Endothelial cell of umbilical vein (primary cell): ENCODE results near the gene AP5S1. TPM values are rescaled to one million over a fixed set of nuclear protein-coding genes. Genes with fewer than 3 reads are reported as not detected.

Source experiments
- BruUV-seq: library from RNA; stranded (reverse); fragments of 400-500 nt; replicated peaks from 2 replicates; lab custom pipeline; 2021; lab: Mats Ljungman, UMichigan
- CTCF ChIA-PET: fragments of 300-600, 350-600 bp; sonication (Branson Sonifier 250); formaldehyde crosslinking; loops from one replicate; lab custom pipeline; 2021; ENCODE audit warnings: antibody characterized with exemption, inconsistent platforms; lab: Charles Lee
- POLR2A ChIA-PET: fragments of 300-600, 350-600 bp; sonication (Branson Sonifier 250); formaldehyde crosslinking; loops from one replicate; lab custom pipeline; 2021; ENCODE audit warnings: antibody characterized with exemption, inconsistent platforms; lab: Charles Lee
- DNase-seq: peaks from one replicate; pipeline ENCODE4 v3.0.0-alpha.2; 2011; ENCODE audit warnings: low read depth, low spot score
- FAIRE-seq: peaks from 2 replicates; lab custom pipeline; 2011; peaks lifted over from hg19 to GRCh38; lab: Jason Lieb, UNC
- H2AFZ ChIP-seq: 2 replicates; pipeline ENCODE4 v1.6.0; 2012; ENCODE audit warnings: low read depth, low read length, control low read depth, inconsistent platforms
- H3K27ac ChIP-seq: 2 replicates; pipeline ENCODE4 v1.5.1; 2011; ENCODE audit warnings: low read depth, mild to moderate bottlenecking, control low read depth, low read length, moderate library complexity; ENCODE audit not compliant: insufficient read depth
- H3K27me3 ChIP-seq, 2 experiments: 2 replicates each; pipeline versions ENCODE4 v1.6.0 to v1.6.1; 2011; ENCODE audit warnings: low read length in 2 of 2, mixed read lengths in 1 of 2; ENCODE audit not compliant: control insufficient read depth in 2 of 2, insufficient read depth in 2 of 2
- H3K36me3 ChIP-seq, 2 experiments: 2 replicates in 1 of 2; 3 replicates in 1 of 2; pipeline ENCODE4 v1.5.1; 2011; ENCODE audit warnings: low read length in 2 of 2, mild to moderate bottlenecking in 1 of 2, moderate library complexity in 1 of 2; ENCODE audit not compliant: control insufficient read depth in 2 of 2, insufficient read depth in 2 of 2; ENCODE audit errors: extremely low read depth in 1 of 2
- H3K4me1 ChIP-seq: 3 replicates; pipeline ENCODE4 v1.5.1; 2011; ENCODE audit warnings: mild to moderate bottlenecking, low read length; ENCODE audit not compliant: control insufficient read depth, insufficient read depth; ENCODE audit errors: extremely low read depth
- H3K4me2 ChIP-seq: 2 replicates; pipeline ENCODE4 v1.6.1; 2011; ENCODE audit warnings: low read length, control low read depth, mixed read lengths; ENCODE audit not compliant: insufficient read depth
- H3K4me3 ChIP-seq, 3 experiments: fragments of 200-600 bp in 1 of 3; sonication (generic), shearing (Covaris generic) in 1 of 3; replicated peaks in 1 of 3; 2 replicates each; pipeline ENCODE4 v1.5.1; 2011 to 2016; ENCODE audit warnings: control low read depth in 3 of 3, low read length in 3 of 3, mild to moderate bottlenecking in 2 of 3, inconsistent platforms in 1 of 3, low read depth in 1 of 3, moderate library complexity in 1 of 3; ENCODE audit not compliant: insufficient read depth in 1 of 3
- H3K79me2 ChIP-seq: 2 replicates; pipeline ENCODE4 v1.6.0; 2012; ENCODE audit warnings: low read length, inconsistent platforms; ENCODE audit not compliant: control insufficient read depth, insufficient read depth
- H3K9ac ChIP-seq: replicated peaks from 2 replicates; pipeline ENCODE3; 2011; ENCODE audit warnings: low read length, control low read depth; ENCODE audit not compliant: insufficient read depth; ENCODE audit errors: extremely low read depth
- H3K9me1 ChIP-seq: replicated peaks from 3 replicates; pipeline ENCODE4 v1.6.0; 2011; ENCODE audit warnings: mild to moderate bottlenecking, low read length; ENCODE audit not compliant: control insufficient read depth, insufficient read depth; ENCODE audit errors: extremely low read depth
- H3K9me3 ChIP-seq: replicated peaks from 2 replicates; pipeline ENCODE4 v1.5.1; 2012; ENCODE audit warnings: low read length, inconsistent platforms; ENCODE audit not compliant: control insufficient read depth, insufficient read depth
- H4K20me1 ChIP-seq: replicated peaks from 2 replicates; pipeline ENCODE3; 2011; ENCODE audit warnings: mild to moderate bottlenecking, low read length; ENCODE audit not compliant: control insufficient read depth, insufficient read depth; ENCODE audit errors: extremely low read depth
- EZH2 ChIP-seq: IDR thresholded peaks from 2 replicates; pipeline ENCODE4 v1.6.1; 2012; ENCODE audit warnings: borderline replicate concordance, low read depth, mild to moderate bottlenecking, moderate library complexity, low read length, inconsistent platforms; ENCODE audit not compliant: severe bottlenecking
- FOS ChIP-seq: IDR thresholded peaks from 2 replicates; pipeline ENCODE4 v1.6.1; 2011; ENCODE audit warnings: mild to moderate bottlenecking, low read length, moderate library complexity, borderline replicate concordance; ENCODE audit not compliant: insufficient read depth
- GATA2 ChIP-seq: IDR thresholded peaks from 2 replicates; pipeline ENCODE4 v1.7.0; 2011; ENCODE audit warnings: low read depth, mild to moderate bottlenecking, moderate library complexity, mixed read lengths, low read length; ENCODE audit not compliant: insufficient read length, insufficient read depth
- JUN ChIP-seq: IDR thresholded peaks from 2 replicates; pipeline ENCODE4 v1.6.1; 2011; ENCODE audit warnings: borderline replicate concordance, low read depth; ENCODE audit not compliant: insufficient read length, insufficient read depth
- MYC ChIP-seq: IDR thresholded peaks from one replicate; pipeline ENCODE4 v1.6.1; 2011; ENCODE audit warnings: mild to moderate bottlenecking, low read depth, low read length
- POLR2A ChIP-seq: IDR thresholded peaks from 2 replicates; pipeline ENCODE4 v1.6.1; 2012; ENCODE audit warnings: low read depth, mild to moderate bottlenecking, control low read depth, low read length
- POLR2AphosphoS5 ChIP-seq: IDR thresholded peaks from 2 replicates; pipeline ENCODE4 v1.6.1; 2012; ENCODE audit warnings: low read depth, mild to moderate bottlenecking, control low read depth, low read length, moderate library complexity; ENCODE audit not compliant: insufficient read depth
- dilution Hi-C: fragments of 300-500 bp; cut with MboI; formaldehyde crosslinking; loops from one replicate; pipeline ENCODE4 v1.15.0; 2019; ENCODE audit warnings: low sequenced_read_pairs; ENCODE audit not compliant: extremely low pct_ligation_motif_present
- intact Hi-C: fragments of 100-400 bp; cut with micrococcal nuclease; formaldehyde crosslinking; loops from one replicate; pipeline ENCODE4 v1.10.0; 2022
- polyA plus RNA-seq, 4 experiments: library from polyadenylated mRNA; depleted of rRNA in 3 of 4; stranded (reverse) in 3 of 4; unstranded in 1 of 4; fragments of >200 nt; gene quantifications; 2 replicates each; pipeline versions ENCODE4 v1.2.1 to v1.2.3, GENCODE V29; 2011 to 2012; ENCODE audit warnings: missing spikeins in 1 of 4
- total RNA-seq: library from RNA; stranded (reverse); gene quantifications from 2 replicates; pipeline ENCODE4 v1.2.3, GENCODE V29; 2021
- TF ChIP-seq, protein P1 (sequence below), 2 donors: IDR thresholded peaks; 1 replicate in 1 of 2; 2 replicates in 1 of 2; pipeline ENCODE4 v1.5.1; 2011; ENCODE audit warnings: low read length in 2 of 2, mild to moderate bottlenecking in 2 of 2, moderate library complexity in 2 of 2, control low read depth in 1 of 2, inconsistent platforms in 1 of 2, low read depth in 1 of 2; ENCODE audit not compliant: insufficient read depth in 1 of 2; ENCODE audit errors: extremely low read depth in 1 of 2
- TF ChIP-seq, protein P2 (sequence below): IDR thresholded peaks from 2 replicates; pipeline ENCODE4 v1.6.1; 2011; ENCODE audit not compliant: insufficient read depth, insufficient read length

AP5S1 gene
- total and polyA plus RNA-seq, 2 donors (not counting 3 experiments of a cell fraction or from before 2014, with no cell fraction given): 15.7 to 22.0 TPM

DNA sequence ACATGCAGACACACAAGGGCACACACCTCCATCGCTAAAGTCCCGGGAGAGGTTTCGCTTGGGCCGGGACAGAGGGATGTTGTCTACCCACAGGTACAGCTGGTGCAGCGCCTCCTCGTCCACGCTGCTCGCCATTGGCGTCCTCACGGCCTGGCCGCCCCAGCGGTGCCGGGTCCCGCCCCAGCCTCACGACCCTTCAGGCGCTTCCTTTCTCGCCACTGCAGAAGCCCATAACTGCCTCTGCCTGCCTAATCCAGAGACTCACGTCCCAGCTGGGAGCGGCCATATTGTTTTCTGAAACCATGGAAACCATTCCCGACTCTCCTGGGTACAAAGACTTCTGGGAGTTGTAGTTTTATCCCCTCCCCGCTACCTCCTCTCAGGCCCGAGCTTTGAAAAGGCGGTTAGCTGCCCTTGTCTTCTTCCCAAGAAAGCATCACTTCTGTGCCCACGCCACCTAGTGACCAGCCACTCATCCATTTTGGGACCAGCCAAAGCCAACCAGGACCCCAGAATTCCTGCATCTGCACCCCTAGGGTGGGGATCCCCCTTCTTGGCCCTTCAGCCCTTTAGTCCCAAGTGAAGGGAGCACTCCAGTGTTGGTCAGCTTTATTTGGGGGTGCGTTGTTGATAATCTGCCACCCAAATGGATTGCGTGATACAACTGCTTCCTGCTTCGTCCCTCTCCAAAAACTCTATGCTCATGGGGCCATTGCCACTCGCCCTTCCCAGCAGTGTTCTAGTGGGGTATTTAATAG lies 39.0 kb upstream of the AP5S1 start, which contains the start of gene SPEF1:
Gene SPEF1, minus strand, starts transcription at position 296 of the 758 bp plus-strand sequence. Its CDS starts 161 bp downstream, at position 135.
- Histone ChIP-seq H3K4me3 (peak within 1 kb of the TSS in 2 of 3 experiments; percentile 3 to 17), H3K27ac (no peak within 1 kb of the TSS), H3K79me2 (peaks cover 31% of the 10 kb centered on the region), H3K36me3 (peaks cover 0 to 5% of the 10 kb centered on the region in 2 experiments), H2AFZ (no peak within 1 kb of the TSS), H3K4me2 (peak within 1 kb of the TSS; percentile 19), H3K9me1 (no peaks in the 10 kb centered on the region), H3K27me3 (peaks cover 8 to 19% of the 10 kb centered on the region in 2 experiments), H3K9ac (no peak within 1 kb of the TSS), H4K20me1 (no peaks in the 10 kb centered on the region), H3K4me1 (peaks cover 28% of the 10 kb centered on the region), H3K9me3 (no peaks in the 10 kb centered on the region)
- TF ChIP-seq POLR2AphosphoS5 (peak; percentile 72), JUN (no peak), MYC (no peak), POLR2A (peak; percentile 68), GATA2 (no peak), EZH2 (no peak), FOS (no peak)
- TF ChIP-seq, protein P1, sequence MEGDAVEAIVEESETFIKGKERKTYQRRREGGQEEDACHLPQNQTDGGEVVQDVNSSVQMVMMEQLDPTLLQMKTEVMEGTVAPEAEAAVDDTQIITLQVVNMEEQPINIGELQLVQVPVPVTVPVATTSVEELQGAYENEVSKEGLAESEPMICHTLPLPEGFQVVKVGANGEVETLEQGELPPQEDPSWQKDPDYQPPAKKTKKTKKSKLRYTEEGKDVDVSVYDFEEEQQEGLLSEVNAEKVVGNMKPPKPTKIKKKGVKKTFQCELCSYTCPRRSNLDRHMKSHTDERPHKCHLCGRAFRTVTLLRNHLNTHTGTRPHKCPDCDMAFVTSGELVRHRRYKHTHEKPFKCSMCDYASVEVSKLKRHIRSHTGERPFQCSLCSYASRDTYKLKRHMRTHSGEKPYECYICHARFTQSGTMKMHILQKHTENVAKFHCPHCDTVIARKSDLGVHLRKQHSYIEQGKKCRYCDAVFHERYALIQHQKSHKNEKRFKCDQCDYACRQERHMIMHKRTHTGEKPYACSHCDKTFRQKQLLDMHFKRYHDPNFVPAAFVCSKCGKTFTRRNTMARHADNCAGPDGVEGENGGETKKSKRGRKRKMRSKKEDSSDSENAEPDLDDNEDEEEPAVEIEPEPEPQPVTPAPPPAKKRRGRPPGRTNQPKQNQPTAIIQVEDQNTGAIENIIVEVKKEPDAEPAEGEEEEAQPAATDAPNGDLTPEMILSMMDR (IDR thresholded peaks at IDR 0.05; ENCODE audit: extremely low read depth in 1 of 2, insufficient read depth in 1 of 2, low read depth in 1 of 2, low read length in 2 of 2): peak; percentile 42 to 56
- TF ChIP-seq, protein P2, sequence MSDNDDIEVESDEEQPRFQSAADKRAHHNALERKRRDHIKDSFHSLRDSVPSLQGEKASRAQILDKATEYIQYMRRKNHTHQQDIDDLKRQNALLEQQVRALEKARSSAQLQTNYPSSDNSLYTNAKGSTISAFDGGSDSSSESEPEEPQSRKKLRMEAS: peak; percentile 34
- BruUV-seq: no TSS peak
- intact Hi-C loops: loop anchor here (1.0 kb wide), 4 partner anchors 13 to 105 kb away; no protein-coding TSS in a partner anchor
- dilution Hi-C loops: no loop called here
- DNase-seq (peak; percentile 90), FAIRE-seq (peak; percentile 99)
- POLR2A ChIA-PET: interaction anchor here (0.5 to 0.7 kb wide), 2 partner anchors 15 to 73 kb away, joined by 3 to 4 read pairs; partner anchors contain the start of gene CDC25B
- CTCF ChIA-PET: interaction anchor here (0.6 to 2.0 kb wide), 20 partner anchors 13 to 304 kb away, joined by 3 to 32 read pairs (median 5); partner anchors contain the start of genes ADAM33, ADISSP, AP5S1 and CDC25B
